Measurements from ENCODE around the gene LAS1L.

Gene LAS1L

GRCh38 chrX:65551489-65552339, 17.1 kb upstream of the LAS1L start:
- DNase-seq (ENCODE audit: low spot score) (no peak), ATAC-seq (ENCODE audit: low read depth) (no peak)
- no peak for TF ChIP-seq CTCF (IDR thresholded peaks at IDR 0.05; ENCODE audit: poor library complexity, severe bottlenecking)
- H3K4me1 ChIP-seq (ENCODE audit: insufficient read depth, poor library complexity, severe bottlenecking), result no peaks in the 10 kb centered on the region
- no peak overlapping the region for H3K4me3 ChIP-seq (ENCODE audit: severe bottlenecking)
- no peak overlapping the region for H3K27ac ChIP-seq (ENCODE audit: poor library complexity, severe bottlenecking)
- no peaks in the 10 kb centered on the region for H3K36me3 ChIP-seq (ENCODE audit: low read depth)
- H3K27me3 ChIP-seq (ENCODE audit: insufficient read depth, poor library complexity, severe bottlenecking), result no peaks in the 10 kb centered on the region
- no peaks in the 10 kb centered on the region for H3K9me3 ChIP-seq (ENCODE audit: severe bottlenecking)

- no peaks in the 10 kb centered on the region for H3K27me3 ChIP-seq (ENCODE audit: insufficient read depth, poor library complexity, severe bottlenecking)
- H3K36me3 ChIP-seq (ENCODE audit: low read depth), result no peaks in the 10 kb centered on the region
- no peak overlapping the region for H3K27ac ChIP-seq (ENCODE audit: poor library complexity, severe bottlenecking)
- no peaks in the 10 kb centered on the region for H3K9me3 ChIP-seq (ENCODE audit: severe bottlenecking)
- DNase-seq (ENCODE audit: low spot score) (no peak), ATAC-seq (ENCODE audit: low read depth) (no peak)
- TF ChIP-seq CTCF (IDR thresholded peaks at IDR 0.05; ENCODE audit: poor library complexity, severe bottlenecking), result no peak
- H3K4me1 ChIP-seq (ENCODE audit: insufficient read depth, poor library complexity, severe bottlenecking), result no peaks in the 10 kb centered on the region
- H3K4me3 ChIP-seq (ENCODE audit: severe bottlenecking), result no peak overlapping the region
Measured at GRCh38 chrX:65551086-65551485, 16.5 kb upstream of the LAS1L start.

- no peak for TF ChIP-seq CTCF (IDR thresholded peaks at IDR 0.05; ENCODE audit: poor library complexity, severe bottlenecking)
- ATAC-seq (ENCODE audit: low read depth) (no peak), DNase-seq (ENCODE audit: low spot score) (no peak)
- Histone ChIP-seq H3K9me3 (ENCODE audit: severe bottlenecking) (no peaks in the 10 kb centered on the region), H3K36me3 (ENCODE audit: low read depth) (no peaks in the 10 kb centered on the region), H3K4me1 (ENCODE audit: insufficient read depth, poor library complexity, severe bottlenecking) (no peaks in the 10 kb centered on the region), H3K27me3 (ENCODE audit: insufficient read depth, poor library complexity, severe bottlenecking) (no peaks in the 10 kb centered on the region), H3K27ac (ENCODE audit: poor library complexity, severe bottlenecking) (no peak overlapping the region), H3K4me3 (ENCODE audit: severe bottlenecking) (no peak overlapping the region)
Measured at GRCh38 chrX:65545456-65545855, 10.9 kb upstream of the LAS1L start.

- DNase-seq (ENCODE audit: low spot score) (no peak), ATAC-seq (ENCODE audit: low read depth) (no peak)
- TF ChIP-seq CTCF (IDR thresholded peaks at IDR 0.05; ENCODE audit: poor library complexity, severe bottlenecking), result no peak
- Histone ChIP-seq H3K9me3 (ENCODE audit: severe bottlenecking) (no peaks in the 10 kb centered on the region), H3K27me3 (ENCODE audit: insufficient read depth, poor library complexity, severe bottlenecking) (no peaks in the 10 kb centered on the region), H3K4me1 (ENCODE audit: insufficient read depth, poor library complexity, severe bottlenecking) (no peaks in the 10 kb centered on the region), H3K27ac (ENCODE audit: poor library complexity, severe bottlenecking) (no peak overlapping the region), H3K4me3 (ENCODE audit: severe bottlenecking) (no peak overlapping the region), H3K36me3 (ENCODE audit: low read depth) (peaks cover 3% of the 10 kb centered on the region; the same call in 1 of the 2 replicates)
Measured at GRCh38 chrX:65537229-65537628, 2.6 kb upstream of the LAS1L start.

- H3K9me3 ChIP-seq (ENCODE audit: severe bottlenecking), result no peaks in the 10 kb centered on the region
- H3K4me3 ChIP-seq (ENCODE audit: severe bottlenecking), result no peak overlapping the region
- no peak for DNase-seq (ENCODE audit: low spot score)
- ATAC-seq (ENCODE audit: low read depth), result no peak
- TF ChIP-seq CTCF (IDR thresholded peaks at IDR 0.05; ENCODE audit: poor library complexity, severe bottlenecking), result no peak
- no peaks in the 10 kb centered on the region for H3K27me3 ChIP-seq (ENCODE audit: insufficient read depth, poor library complexity, severe bottlenecking)
- H3K27ac ChIP-seq (ENCODE audit: poor library complexity, severe bottlenecking), result no peak overlapping the region
- H3K4me1 ChIP-seq (ENCODE audit: insufficient read depth, poor library complexity, severe bottlenecking), result no peaks in the 10 kb centered on the region
- peaks cover 3% of the 10 kb centered on the region; the same call in 1 of the 2 replicates for H3K36me3 ChIP-seq (ENCODE audit: low read depth)
Measured at GRCh38 chrX:65536291-65536690, 1.7 kb upstream of the LAS1L start.
